Measurements from ENCODE around the gene PRDM15.

DNA sequence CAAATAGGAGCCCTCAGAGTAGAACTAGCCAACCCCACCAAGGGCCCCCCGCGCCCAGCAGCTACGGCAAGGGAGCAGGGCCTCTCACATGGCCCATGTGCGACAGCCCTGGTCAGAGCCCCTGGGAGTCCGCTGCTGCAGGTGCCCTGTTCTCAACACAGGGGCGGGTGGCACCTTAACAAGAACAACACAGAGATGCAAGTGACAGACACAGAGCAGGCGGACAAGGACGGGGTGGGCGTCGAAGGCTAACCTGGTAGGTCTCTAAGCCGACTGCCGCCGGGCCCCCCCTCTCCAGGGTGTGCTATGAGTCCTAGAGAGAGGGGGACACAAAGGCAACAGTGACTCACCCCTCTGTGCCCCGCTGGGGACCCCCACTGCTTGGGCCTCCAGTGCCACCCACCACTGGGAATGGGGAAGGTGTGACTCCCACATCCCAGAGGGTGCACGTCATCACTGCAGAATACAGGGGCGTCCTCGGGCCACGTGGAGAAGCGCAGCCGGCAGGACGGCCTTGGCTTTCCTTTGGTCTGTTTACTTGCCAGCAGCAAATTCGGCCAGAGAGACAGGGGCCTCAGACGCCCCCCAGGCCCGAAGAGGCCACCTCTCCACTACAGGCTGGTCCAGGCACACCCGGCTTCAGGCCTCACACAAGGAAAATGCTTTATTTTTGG lies 44.8 kb downstream of the PRDM15 start:
- TF ChIP-seq, protein P1, sequence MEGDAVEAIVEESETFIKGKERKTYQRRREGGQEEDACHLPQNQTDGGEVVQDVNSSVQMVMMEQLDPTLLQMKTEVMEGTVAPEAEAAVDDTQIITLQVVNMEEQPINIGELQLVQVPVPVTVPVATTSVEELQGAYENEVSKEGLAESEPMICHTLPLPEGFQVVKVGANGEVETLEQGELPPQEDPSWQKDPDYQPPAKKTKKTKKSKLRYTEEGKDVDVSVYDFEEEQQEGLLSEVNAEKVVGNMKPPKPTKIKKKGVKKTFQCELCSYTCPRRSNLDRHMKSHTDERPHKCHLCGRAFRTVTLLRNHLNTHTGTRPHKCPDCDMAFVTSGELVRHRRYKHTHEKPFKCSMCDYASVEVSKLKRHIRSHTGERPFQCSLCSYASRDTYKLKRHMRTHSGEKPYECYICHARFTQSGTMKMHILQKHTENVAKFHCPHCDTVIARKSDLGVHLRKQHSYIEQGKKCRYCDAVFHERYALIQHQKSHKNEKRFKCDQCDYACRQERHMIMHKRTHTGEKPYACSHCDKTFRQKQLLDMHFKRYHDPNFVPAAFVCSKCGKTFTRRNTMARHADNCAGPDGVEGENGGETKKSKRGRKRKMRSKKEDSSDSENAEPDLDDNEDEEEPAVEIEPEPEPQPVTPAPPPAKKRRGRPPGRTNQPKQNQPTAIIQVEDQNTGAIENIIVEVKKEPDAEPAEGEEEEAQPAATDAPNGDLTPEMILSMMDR (IDR thresholded peaks at IDR 0.05): no peak
- no peak for TF ChIP-seq POLR2A (IDR thresholded peaks at IDR 0.05)

All from esophagus squamous epithelium (tissue), 4 donors.